SK-N-SH treated with all-trans-retinoic acid at 6 μM for 48 hours (cell line): ENCODE data around the gene PRELID3B.

Source experiments
- ATAC-seq: fragments of 200-7000 bp; cut with Tn5 transposase; 3 replicates; pipeline ENCODE4 v1.9.1; 2020; ENCODE audit warnings: mild to moderate bottlenecking, moderate library complexity
- ARNTL ChIP-seq: fragments of 450-650 bp; formaldehyde crosslinking; IDR thresholded peaks from 2 replicates; pipeline ENCODE4 v1.5.0; 2020; ENCODE audit warnings: low read depth, mild to moderate bottlenecking, moderate library complexity, borderline replicate concordance
- BACH2 ChIP-seq: fragments of 250-450 bp; sonication (Bioruptor Pico); IDR thresholded peaks from 2 replicates; pipeline ENCODE4 v1.9.0; 2021; ENCODE audit warnings: mild to moderate bottlenecking, borderline replicate concordance
- CSDC2 ChIP-seq: fragments of 250-450 bp; sonication (Bioruptor Pico); IDR thresholded peaks from 2 replicates; pipeline ENCODE4 v1.5.0; 2020; ENCODE audit warnings: mild to moderate bottlenecking, moderate library complexity
- ESRRG ChIP-seq: fragments of 250-450 bp; sonication (Bioruptor Pico); IDR thresholded peaks from 2 replicates; pipeline ENCODE4 v1.6.1; 2021; ENCODE audit warnings: mild to moderate bottlenecking
- GLIS3 ChIP-seq: fragments of 250-450 bp; sonication (Bioruptor Pico); IDR thresholded peaks from 2 replicates; pipeline ENCODE4 v1.5.0; 2020; ENCODE audit warnings: mild to moderate bottlenecking, moderate library complexity
- ISL1 ChIP-seq: fragments of 250-450 bp; sonication (Bioruptor Pico); IDR thresholded peaks from 2 replicates; pipeline ENCODE4 v2.1.2; 2022; ENCODE audit warnings: mild to moderate bottlenecking, moderate library complexity
- PATZ1 ChIP-seq: fragments of 250-450 bp; sonication (Bioruptor Pico); IDR thresholded peaks from 2 replicates; pipeline ENCODE4 v1.8.0; 2020; ENCODE audit warnings: mild to moderate bottlenecking, moderate library complexity, borderline replicate concordance
- PPARA ChIP-seq: fragments of 250-450 bp; sonication (Bioruptor Pico); IDR thresholded peaks from 2 replicates; pipeline ENCODE4 v1.5.0; 2020; ENCODE audit warnings: mild to moderate bottlenecking, borderline replicate concordance
- RARB ChIP-seq: fragments of 250-450 bp; sonication (Bioruptor Pico); IDR thresholded peaks from 2 replicates; pipeline ENCODE4 v1.8.0; 2021; ENCODE audit warnings: mild to moderate bottlenecking, moderate library complexity
- TCF4 ChIP-seq: fragments of 250-450 bp; sonication (Bioruptor Pico); IDR thresholded peaks from 2 replicates; pipeline ENCODE4 v1.8.0; 2021; ENCODE audit warnings: mild to moderate bottlenecking, moderate library complexity, borderline replicate concordance
- TOX ChIP-seq: fragments of 250-450 bp; sonication (Bioruptor Pico); IDR thresholded peaks from 2 replicates; pipeline ENCODE4 v1.8.0; 2021; ENCODE audit warnings: mild to moderate bottlenecking, moderate library complexity, borderline replicate concordance
- ZC3H10 ChIP-seq: fragments of 250-450 bp; sonication (Bioruptor Pico); IDR thresholded peaks from 2 replicates; pipeline ENCODE4 v1.5.1; 2021; ENCODE audit warnings: mild to moderate bottlenecking, moderate library complexity
- ZFP3 ChIP-seq: fragments of 250-450 bp; sonication (Bioruptor Pico); IDR thresholded peaks from 2 replicates; pipeline ENCODE4 v1.5.0; 2020; ENCODE audit warnings: mild to moderate bottlenecking, moderate library complexity
- ZFP30 ChIP-seq: fragments of 450-650 bp; formaldehyde crosslinking; IDR thresholded peaks from 2 replicates; pipeline ENCODE4 v1.5.0; 2022; ENCODE audit warnings: mild to moderate bottlenecking, moderate library complexity
- ZNF565 ChIP-seq: fragments of 450-650 bp; formaldehyde crosslinking; conservative IDR thresholded peaks from 2 replicates; pipeline ENCODE4 v1.5.0; 2020; ENCODE audit warnings: low read depth, mild to moderate bottlenecking, moderate library complexity
- ZNF70 ChIP-seq: fragments of 450-650 bp; formaldehyde crosslinking; IDR thresholded peaks from 2 replicates; pipeline ENCODE4 v1.5.0; 2020; ENCODE audit warnings: mild to moderate bottlenecking, moderate library complexity
- TF ChIP-seq, protein P1 (sequence below): fragments of 250-450 bp; sonication (Bioruptor Pico); IDR thresholded peaks from 2 replicates; pipeline ENCODE4 v1.5.0; 2020; ENCODE audit warnings: mild to moderate bottlenecking, moderate library complexity
- TF ChIP-seq, protein P2 (sequence below): fragments of 250-450 bp; sonication (Bioruptor Pico); IDR thresholded peaks from 2 replicates; pipeline ENCODE4 v1.5.1; 2020; ENCODE audit warnings: low read depth, mild to moderate bottlenecking, moderate library complexity
- TF ChIP-seq, protein P3 (sequence below): fragments of 250-450 bp; sonication (Bioruptor Pico); IDR thresholded peaks from 2 replicates; pipeline ENCODE4 v1.5.1; 2021; ENCODE audit warnings: mild to moderate bottlenecking, moderate library complexity

The PRELID3B gene

GRCh38 chr20:59032023-59032712, 10.4 kb downstream of the PRELID3B start, which contains the start of gene ATP5F1E (continued):
- TF ChIP-seq, protein P1, sequence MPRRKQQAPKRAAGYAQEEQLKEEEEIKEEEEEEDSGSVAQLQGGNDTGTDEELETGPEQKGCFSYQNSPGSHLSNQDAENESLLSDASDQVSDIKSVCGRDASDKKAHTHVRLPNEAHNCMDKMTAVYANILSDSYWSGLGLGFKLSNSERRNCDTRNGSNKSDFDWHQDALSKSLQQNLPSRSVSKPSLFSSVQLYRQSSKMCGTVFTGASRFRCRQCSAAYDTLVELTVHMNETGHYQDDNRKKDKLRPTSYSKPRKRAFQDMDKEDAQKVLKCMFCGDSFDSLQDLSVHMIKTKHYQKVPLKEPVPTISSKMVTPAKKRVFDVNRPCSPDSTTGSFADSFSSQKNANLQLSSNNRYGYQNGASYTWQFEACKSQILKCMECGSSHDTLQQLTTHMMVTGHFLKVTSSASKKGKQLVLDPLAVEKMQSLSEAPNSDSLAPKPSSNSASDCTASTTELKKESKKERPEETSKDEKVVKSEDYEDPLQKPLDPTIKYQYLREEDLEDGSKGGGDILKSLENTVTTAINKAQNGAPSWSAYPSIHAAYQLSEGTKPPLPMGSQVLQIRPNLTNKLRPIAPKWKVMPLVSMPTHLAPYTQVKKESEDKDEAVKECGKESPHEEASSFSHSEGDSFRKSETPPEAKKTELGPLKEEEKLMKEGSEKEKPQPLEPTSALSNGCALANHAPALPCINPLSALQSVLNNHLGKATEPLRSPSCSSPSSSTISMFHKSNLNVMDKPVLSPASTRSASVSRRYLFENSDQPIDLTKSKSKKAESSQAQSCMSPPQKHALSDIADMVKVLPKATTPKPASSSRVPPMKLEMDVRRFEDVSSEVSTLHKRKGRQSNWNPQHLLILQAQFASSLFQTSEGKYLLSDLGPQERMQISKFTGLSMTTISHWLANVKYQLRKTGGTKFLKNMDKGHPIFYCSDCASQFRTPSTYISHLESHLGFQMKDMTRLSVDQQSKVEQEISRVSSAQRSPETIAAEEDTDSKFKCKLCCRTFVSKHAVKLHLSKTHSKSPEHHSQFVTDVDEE (CRISPR knock-in tag) = no peak; the same call in 1 of the 2 replicates
- TF ChIP-seq ISL1 (no peak), PATZ1 (no peak), ZFP3 (CRISPR knock-in tag) (peak; percentile 79)
- TF ChIP-seq, protein P2, sequence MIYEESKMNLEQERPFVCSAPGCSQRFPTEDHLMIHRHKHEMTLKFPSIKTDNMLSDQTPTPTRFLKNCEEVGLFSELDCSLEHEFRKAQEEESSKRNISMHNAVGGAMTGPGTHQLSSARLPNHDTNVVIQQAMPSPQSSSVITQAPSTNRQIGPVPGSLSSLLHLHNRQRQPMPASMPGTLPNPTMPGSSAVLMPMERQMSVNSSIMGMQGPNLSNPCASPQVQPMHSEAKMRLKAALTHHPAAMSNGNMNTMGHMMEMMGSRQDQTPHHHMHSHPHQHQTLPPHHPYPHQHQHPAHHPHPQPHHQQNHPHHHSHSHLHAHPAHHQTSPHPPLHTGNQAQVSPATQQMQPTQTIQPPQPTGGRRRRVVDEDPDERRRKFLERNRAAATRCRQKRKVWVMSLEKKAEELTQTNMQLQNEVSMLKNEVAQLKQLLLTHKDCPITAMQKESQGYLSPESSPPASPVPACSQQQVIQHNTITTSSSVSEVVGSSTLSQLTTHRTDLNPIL = no peak
- TF ChIP-seq, all 23 proteins: peak for 6

DNA sequence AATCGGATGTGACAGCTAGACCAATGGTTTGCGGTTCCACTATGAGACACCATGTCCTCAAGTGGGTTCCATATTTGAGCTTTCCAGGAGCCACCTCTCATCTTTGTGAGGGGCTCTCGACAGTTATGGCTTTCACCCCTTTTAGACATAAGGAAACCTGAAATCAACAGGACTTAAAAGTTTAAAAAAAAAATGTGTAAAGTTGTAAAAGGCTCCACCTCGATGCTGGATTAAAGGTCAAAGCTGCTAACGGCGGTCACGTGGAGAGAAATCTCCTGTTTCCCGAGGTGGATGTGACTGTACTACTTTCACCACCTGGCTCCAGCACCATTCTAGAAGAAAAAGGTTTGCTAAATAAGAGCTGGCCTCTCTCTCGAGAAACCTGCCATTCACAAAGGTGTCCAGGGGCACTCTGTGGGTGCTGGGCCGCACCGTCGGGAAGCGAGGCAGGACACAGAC, 11.0 kb downstream of the PRELID3B start:
- no peak for ATAC-seq
- TF ChIP-seq ZFP3 (CRISPR knock-in tag) (no peak), ZC3H10 (CRISPR knock-in tag) (no peak), ESRRG (no peak), GLIS3 (no peak), ZNF70 (no peak), BACH2 (no peak), PATZ1 (no peak), ZFP30 (CRISPR knock-in tag) (no peak), ZNF565 (CRISPR knock-in tag) (no peak), CSDC2 (CRISPR knock-in tag) (no peak), TCF4 (no peak), RARB (CRISPR knock-in tag) (no peak), ARNTL (CRISPR knock-in tag) (no peak), PPARA (no peak)
- TF ChIP-seq, protein P3, sequence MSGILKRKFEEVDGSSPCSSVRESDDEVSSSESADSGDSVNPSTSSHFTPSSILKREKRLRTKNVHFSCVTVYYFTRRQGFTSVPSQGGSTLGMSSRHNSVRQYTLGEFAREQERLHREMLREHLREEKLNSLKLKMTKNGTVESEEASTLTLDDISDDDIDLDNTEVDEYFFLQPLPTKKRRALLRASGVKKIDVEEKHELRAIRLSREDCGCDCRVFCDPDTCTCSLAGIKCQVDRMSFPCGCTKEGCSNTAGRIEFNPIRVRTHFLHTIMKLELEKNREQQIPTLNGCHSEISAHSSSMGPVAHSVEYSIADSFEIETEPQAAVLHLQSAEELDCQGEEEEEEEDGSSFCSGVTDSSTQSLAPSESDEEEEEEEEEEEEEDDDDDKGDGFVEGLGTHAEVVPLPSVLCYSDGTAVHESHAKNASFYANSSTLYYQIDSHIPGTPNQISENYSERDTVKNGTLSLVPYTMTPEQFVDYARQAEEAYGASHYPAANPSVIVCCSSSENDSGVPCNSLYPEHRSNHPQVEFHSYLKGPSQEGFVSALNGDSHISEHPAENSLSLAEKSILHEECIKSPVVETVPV (CRISPR knock-in tag) = no peak
- TF ChIP-seq, protein P2 = no peak

GRCh38 chr20:59030911-59031563, 11.5 kb downstream of the PRELID3B start:
- ATAC-seq = no peak
- TF ChIP-seq, protein P1 (CRISPR knock-in tag) = no peak
- TF ChIP-seq TOX (CRISPR knock-in tag) = no peak
